A549 (cell line): Measurements from ENCODE around the gene CRACR2B. TPM values are rescaled to one million over a fixed set of nuclear protein-coding genes. Genes with fewer than 3 reads are reported as not detected.
A peak's percentile ranks its signal among the peaks of the same experiment; 100 is the strongest.

ENCODE experiments used
- ATAC-seq, 2 experiments: fragments of 200-7000 bp in 1 of 2; fragments of >200 bp in 1 of 2; cut with Nextera tagmentation in 1 of 2; cut with Tn5 transposase in 1 of 2; 3 replicates each; pipeline versions ENCODE4 v1.8.0 to v1.9.1; 2018 to 2020; ENCODE audit warnings: mild to moderate bottlenecking in 1 of 2, moderate library complexity in 1 of 2
- CTCF ChIA-PET: fragments of 300-600 bp; sonication (Branson Sonifier 250); formaldehyde crosslinking; extraction: SDS; loops from one replicate; lab custom pipeline; 2021; ENCODE audit warnings: antibody characterized with exemption, inconsistent platforms; lab: Yijun Ruan, JAX
- POLR2A ChIA-PET: fragments of 350-600 bp; formaldehyde crosslinking; extraction: SDS; loops from one replicate; lab custom pipeline; 2021; ENCODE audit warnings: antibody characterized with exemption, inconsistent platforms; lab: Yijun Ruan, JAX
- DNase-seq, 2 experiments: peaks; one replicate each; pipeline versions ENCODE4 v3.0.0 to v3.0.0-alpha.2; 2011 to 2016; ENCODE audit warnings: low read depth in 1 of 2, low spot score in 1 of 2
- FAIRE-seq: peaks from 2 replicates; lab custom pipeline; 2011; peaks lifted over from hg19 to GRCh38; lab: Jason Lieb, UNC
- H3K27ac ChIP-seq, 2 experiments: fragments of >200 bp; sonication (Bioruptor Twin); formaldehyde crosslinking; 3 replicates each; pipeline ENCODE4 v1.5.1; 2016 to 2017
- H3K4me1 ChIP-seq: fragments of >200 bp; sonication (Bioruptor Twin); formaldehyde crosslinking; 3 replicates; pipeline ENCODE4 v1.6.1; 2016
- H3K4me2 ChIP-seq: fragments of >200 bp; sonication (Bioruptor Twin); formaldehyde crosslinking; 3 replicates; pipeline ENCODE4 v1.6.1; 2016
- H3K4me3 ChIP-seq: fragments of >200 bp; sonication (Bioruptor Twin); formaldehyde crosslinking; 3 replicates; pipeline ENCODE4 v1.5.1; 2016
- H3K9me3 ChIP-seq: fragments of >200 bp; sonication (Bioruptor Twin); formaldehyde crosslinking; 3 replicates; pipeline ENCODE4 v1.6.1; 2016
- CBX2 ChIP-seq: fragments of 200-600 bp; sonication (generic); IDR thresholded peaks from 2 replicates; pipeline ENCODE4 v1.6.1; 2016; ENCODE audit warnings: low read depth, mild to moderate bottlenecking, borderline replicate concordance
- CHD2 ChIP-seq: fragments of 150-350 bp; IDR thresholded peaks from 2 replicates; pipeline ENCODE4 v1.6.1; 2014; ENCODE audit warnings: low read length; ENCODE audit not compliant: partially characterized antibody
- EHMT2 ChIP-seq: fragments of 200-600 bp; sonication (generic); IDR thresholded peaks from 2 replicates; pipeline ENCODE4 v1.6.1; 2016; ENCODE audit warnings: antibody characterized with exemption, low read depth, mild to moderate bottlenecking, moderate library complexity
- GATA3 ChIP-seq: IDR thresholded peaks from 2 replicates; pipeline ENCODE4 v1.6.1; 2012; ENCODE audit warnings: borderline replicate concordance
- HOXA7 ChIP-seq: fragments of 250-450 bp; sonication (Bioruptor Pico); IDR thresholded peaks from 2 replicates; pipeline ENCODE4 v1.5.0; 2020; ENCODE audit warnings: mild to moderate bottlenecking, moderate library complexity
- HOXB13 ChIP-seq: fragments of 250-450 bp; sonication (Bioruptor Pico); IDR thresholded peaks from 2 replicates; pipeline ENCODE4 v1.5.0; 2020; ENCODE audit warnings: low read depth, mild to moderate bottlenecking, moderate library complexity
- HOXB5 ChIP-seq: fragments of 250-450 bp; sonication (Bioruptor Pico); IDR thresholded peaks from 2 replicates; pipeline ENCODE4 v1.5.0; 2020; ENCODE audit warnings: mild to moderate bottlenecking, moderate library complexity
- KDM5A ChIP-seq: fragments of 200-600 bp; sonication (generic); IDR thresholded peaks from 2 replicates; pipeline ENCODE4 v1.6.1; 2016; ENCODE audit warnings: antibody characterized with exemption, mild to moderate bottlenecking
- MAZ ChIP-seq: fragments of 150-350 bp; IDR thresholded peaks from 2 replicates; pipeline ENCODE4 v1.6.1; 2014; ENCODE audit warnings: antibody characterized with exemption, low read depth, low read length, borderline replicate concordance
- NR3C1 ChIP-seq: fragments of >200 bp; sonication (Bioruptor Twin); formaldehyde crosslinking; IDR thresholded peaks from 3 replicates; pipeline ENCODE4 v1.6.1; 2017
- POLR2AphosphoS2 ChIP-seq: conservative IDR thresholded peaks from 2 replicates; pipeline ENCODE4 v1.6.1; 2012; ENCODE audit warnings: low read length, improper control_type of control experiment, inconsistent platforms
- RNF2 ChIP-seq: fragments of 200-600 bp; sonication (generic); IDR thresholded peaks from 2 replicates; pipeline ENCODE4 v1.6.1; 2016; ENCODE audit warnings: low read depth, mild to moderate bottlenecking, antibody characterized with exemption, moderate library complexity, borderline replicate concordance
- SREBF2 ChIP-seq: fragments of 450-650 bp; IDR thresholded peaks from 2 replicates; pipeline ENCODE4 v1.6.1; 2014; ENCODE audit warnings: mild to moderate bottlenecking, moderate library complexity
- ZFP36 ChIP-seq: fragments of 450-650 bp; IDR thresholded peaks from 2 replicates; pipeline ENCODE4 v1.6.1; 2014; ENCODE audit warnings: borderline replicate concordance; ENCODE audit not compliant: partially characterized antibody
- ZSCAN20 ChIP-seq: fragments of 250-450 bp; sonication (Bioruptor Pico); IDR thresholded peaks from 2 replicates; pipeline ENCODE4 v1.8.0; 2022; ENCODE audit warnings: mild to moderate bottlenecking, moderate library complexity
- WGBS: methylation state at CpG from one replicate; pipeline ENCODE4 v1.1.6; 2017; ENCODE audit errors: missing lambda C conversion rate; 5-methylcytosine and 5-hydroxymethylcytosine counted together
- polyA plus RNA-seq, 4 experiments: library from polyadenylated mRNA; depleted of rRNA in 3 of 4; stranded (reverse); fragments of >200 nt; fragmentation: RNase III in 1 of 4; extraction: RNeasy Plus Mini Kit Qiagen cat#74134 plus additional on column Dnase treatment in 1 of 4; gene quantifications; 2 replicates in 3 of 4; 3 replicates in 1 of 4; pipeline ENCODE4 v1.2.3, GENCODE V29; 2011 to 2017
- TF ChIP-seq, protein P1 (sequence below): IDR thresholded peaks from 2 replicates; pipeline ENCODE4 v1.6.1; 2012
- TF ChIP-seq, protein P2 (sequence below): fragments of 250-450 bp; sonication (Bioruptor Pico); IDR thresholded peaks from 2 replicates; pipeline ENCODE4 v1.5.0; 2020; ENCODE audit warnings: low read depth, mild to moderate bottlenecking, moderate library complexity
- TF ChIP-seq, protein P3 (sequence below): fragments of 200-600 bp; sonication (generic); IDR thresholded peaks from 2 replicates; pipeline ENCODE4 v1.6.1; 2016; ENCODE audit warnings: antibody characterized with exemption, mild to moderate bottlenecking, moderate library complexity

Gene CRACR2B
- polyA plus RNA-seq, 2 of the 4 experiments (the other 2 are of a cell fraction): 1.2 to 3.0 TPM

DNA sequence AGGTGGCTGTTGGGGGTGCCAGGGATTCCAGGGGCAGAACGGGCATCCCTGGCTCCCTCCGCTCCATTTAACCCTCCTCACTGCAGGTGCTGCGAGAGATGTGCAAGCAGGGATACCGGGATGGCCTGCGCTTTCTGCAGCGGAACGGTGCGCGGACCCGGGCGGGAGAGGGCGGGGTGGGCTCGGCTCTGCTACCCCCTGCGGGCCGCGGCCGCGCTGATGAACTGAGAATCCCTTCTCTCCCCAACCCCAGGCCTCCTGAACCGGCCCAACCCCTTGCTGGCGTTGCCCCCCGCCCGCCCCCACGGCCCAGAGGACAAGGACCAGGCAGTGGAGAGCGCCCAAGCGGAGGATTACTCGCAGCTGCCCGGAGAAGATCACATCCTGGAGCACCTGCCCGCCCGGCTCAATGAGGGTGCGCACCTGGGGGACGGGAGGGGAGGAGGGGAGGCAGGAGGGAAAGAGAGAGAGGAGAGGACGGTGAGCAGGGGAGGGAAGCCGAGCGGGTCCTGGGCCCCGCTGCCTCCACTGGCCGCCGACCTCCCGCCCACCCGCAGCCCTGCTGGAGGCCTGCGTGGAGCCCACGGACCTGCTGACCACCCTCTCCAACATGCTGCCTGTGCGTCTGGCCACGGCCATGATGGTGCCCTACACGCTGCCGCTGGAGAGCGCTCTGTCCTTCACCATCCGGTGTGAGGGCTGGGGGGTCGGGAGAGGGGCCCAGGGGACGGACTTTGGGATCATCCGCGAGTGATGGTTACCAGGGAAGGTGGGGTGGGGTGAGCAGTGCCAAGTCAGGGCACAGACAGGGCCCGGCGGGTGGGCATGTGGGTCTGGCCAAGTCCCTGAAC, 4.1 kb upstream of the CRACR2B start:
- POLR2A ChIA-PET: interaction anchor here (1.6 kb wide), 1 partner anchor 11 kb away, joined by 4 read pairs; no protein-coding TSS in a partner anchor
- H3K9me3 ChIP-seq: no peaks in the 10 kb centered on the region
- TF ChIP-seq CHD2: no peak
- no peak for TF ChIP-seq NR3C1
- TF ChIP-seq, protein P1, sequence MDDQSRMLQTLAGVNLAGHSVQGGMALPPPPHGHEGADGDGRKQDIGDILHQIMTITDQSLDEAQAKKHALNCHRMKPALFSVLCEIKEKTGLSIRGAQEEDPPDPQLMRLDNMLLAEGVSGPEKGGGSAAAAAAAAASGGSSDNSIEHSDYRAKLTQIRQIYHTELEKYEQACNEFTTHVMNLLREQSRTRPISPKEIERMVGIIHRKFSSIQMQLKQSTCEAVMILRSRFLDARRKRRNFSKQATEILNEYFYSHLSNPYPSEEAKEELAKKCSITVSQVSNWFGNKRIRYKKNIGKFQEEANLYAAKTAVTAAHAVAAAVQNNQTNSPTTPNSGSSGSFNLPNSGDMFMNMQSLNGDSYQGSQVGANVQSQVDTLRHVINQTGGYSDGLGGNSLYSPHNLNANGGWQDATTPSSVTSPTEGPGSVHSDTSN: peak; percentile 53; the same call in 1 of the 2 replicates
- CTCF ChIA-PET: interaction anchor here (0.7 to 1.8 kb wide), 3 partner anchors 9 to 20 kb away, joined by 3 to 4 read pairs (median 4); partner anchors contain the start of gene CD151
- ATAC-seq (no peak), FAIRE-seq (no peak), DNase-seq (no peak)
- no peak overlapping the region for H3K4me2 ChIP-seq
- 94% methylated on average over 26 of the region's 53 CpGs for WGBS
- H3K4me3 ChIP-seq: no peak overlapping the region
- peaks cover 61% of the 10 kb centered on the region for H3K4me1 ChIP-seq
- no peak overlapping the region for H3K27ac ChIP-seq

DNA sequence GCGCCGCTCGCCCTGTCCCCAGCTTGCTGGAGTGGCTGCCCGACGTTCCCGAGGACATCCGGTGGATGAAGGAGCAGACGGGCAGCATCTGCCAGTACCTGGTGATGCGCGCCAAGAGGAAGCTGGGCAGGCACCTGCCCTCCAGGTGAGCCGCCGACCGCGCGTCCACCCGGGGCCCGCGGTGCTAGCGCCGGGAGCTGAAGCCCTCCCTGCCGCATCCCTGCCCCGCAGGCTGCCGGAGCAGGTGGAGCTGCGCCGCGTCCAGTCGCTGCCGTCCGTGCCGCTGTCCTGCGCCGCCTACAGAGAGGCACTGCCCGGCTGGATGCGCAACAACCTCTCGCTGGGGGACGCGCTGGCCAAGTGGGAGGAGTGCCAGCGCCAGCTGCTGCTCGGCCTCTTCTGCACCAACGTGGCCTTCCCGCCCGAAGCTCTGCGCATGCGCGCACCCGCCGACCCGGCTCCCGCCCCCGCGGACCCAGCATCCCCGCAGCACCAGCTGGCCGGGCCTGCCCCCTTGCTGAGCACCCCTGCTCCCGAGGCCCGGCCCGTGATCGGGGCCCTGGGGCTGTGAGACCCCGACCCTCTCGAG, 3.3 kb upstream of the CRACR2B start:
- WGBS: 95% methylated on average over 43 of the region's 59 CpGs
- Histone ChIP-seq H3K9me3 (no peaks in the 10 kb centered on the region), H3K27ac (no peak overlapping the region), H3K4me2 (no peak overlapping the region), H3K4me3 (no peak overlapping the region), H3K4me1 (peaks cover 57% of the 10 kb centered on the region)
- POLR2A ChIA-PET: interaction anchor here (1.6 kb wide), 1 partner anchor 10 kb away, joined by 4 read pairs; no protein-coding TSS in a partner anchor
- CTCF ChIA-PET: interaction anchor here (0.7 to 1.5 kb wide), 3 partner anchors 10 to 19 kb away, joined by 3 to 6 read pairs (median 4); no protein-coding TSS in a partner anchor
- no peak for ATAC-seq
- TF ChIP-seq EHMT2 (no peak), GATA3 (no peak), ZSCAN20 (no peak), CBX2 (no peak), HOXB13 (CRISPR knock-in tag) (no peak), KDM5A (no peak), ZFP36 (no peak), HOXA7 (CRISPR knock-in tag) (no peak), MAZ (no peak), SREBF2 (no peak), HOXB5 (CRISPR knock-in tag) (no peak), RNF2 (no peak)
- TF ChIP-seq, protein P2, sequence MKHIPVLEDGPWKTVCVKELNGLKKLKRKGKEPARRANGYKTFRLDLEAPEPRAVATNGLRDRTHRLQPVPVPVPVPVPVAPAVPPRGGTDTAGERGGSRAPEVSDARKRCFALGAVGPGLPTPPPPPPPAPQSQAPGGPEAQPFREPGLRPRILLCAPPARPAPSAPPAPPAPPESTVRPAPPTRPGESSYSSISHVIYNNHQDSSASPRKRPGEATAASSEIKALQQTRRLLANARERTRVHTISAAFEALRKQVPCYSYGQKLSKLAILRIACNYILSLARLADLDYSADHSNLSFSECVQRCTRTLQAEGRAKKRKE (CRISPR knock-in tag): no peak
- no peak for FAIRE-seq
- no peak for DNase-seq

DNA sequence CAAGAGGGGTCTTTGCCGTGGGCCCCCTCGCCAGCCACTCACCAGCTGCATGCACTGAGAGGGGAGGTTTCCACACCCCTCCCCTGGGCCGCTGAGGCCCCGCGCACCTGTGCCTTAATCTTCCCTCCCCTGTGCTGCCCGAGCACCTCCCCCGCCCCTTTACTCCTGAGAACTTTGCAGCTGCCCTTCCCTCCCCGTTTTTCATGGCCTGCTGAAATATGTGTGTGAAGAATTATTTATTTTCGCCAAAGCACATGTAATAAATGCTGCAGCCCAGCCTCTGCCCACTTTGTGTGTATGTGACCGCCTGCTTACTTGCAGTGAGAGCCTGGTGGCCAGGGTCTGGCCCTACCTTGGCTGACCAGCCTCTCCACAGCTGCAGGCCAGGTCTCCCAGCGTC, 2.8 kb upstream of the CRACR2B start:
- CTCF ChIA-PET: interaction anchor here (0.7 to 1.5 kb wide), 3 partner anchors 9 to 19 kb away, joined by 3 to 6 read pairs (median 4); no protein-coding TSS in a partner anchor
- FAIRE-seq: no peak
- peak overlapping the region; percentile 87 for H3K4me2 ChIP-seq
- peaks cover 59% of the 10 kb centered on the region for H3K4me1 ChIP-seq
- no peak for DNase-seq
- WGBS: 72% methylated on average over 11 of the region's 11 CpGs
- no peak for ATAC-seq
- POLR2A ChIA-PET: interaction anchor here (1.6 kb wide), 1 partner anchor 10 kb away, joined by 4 read pairs; no protein-coding TSS in a partner anchor
- H3K4me3 ChIP-seq: no peak overlapping the region
- H3K9me3 ChIP-seq: no peaks in the 10 kb centered on the region
- TF ChIP-seq, protein P3, sequence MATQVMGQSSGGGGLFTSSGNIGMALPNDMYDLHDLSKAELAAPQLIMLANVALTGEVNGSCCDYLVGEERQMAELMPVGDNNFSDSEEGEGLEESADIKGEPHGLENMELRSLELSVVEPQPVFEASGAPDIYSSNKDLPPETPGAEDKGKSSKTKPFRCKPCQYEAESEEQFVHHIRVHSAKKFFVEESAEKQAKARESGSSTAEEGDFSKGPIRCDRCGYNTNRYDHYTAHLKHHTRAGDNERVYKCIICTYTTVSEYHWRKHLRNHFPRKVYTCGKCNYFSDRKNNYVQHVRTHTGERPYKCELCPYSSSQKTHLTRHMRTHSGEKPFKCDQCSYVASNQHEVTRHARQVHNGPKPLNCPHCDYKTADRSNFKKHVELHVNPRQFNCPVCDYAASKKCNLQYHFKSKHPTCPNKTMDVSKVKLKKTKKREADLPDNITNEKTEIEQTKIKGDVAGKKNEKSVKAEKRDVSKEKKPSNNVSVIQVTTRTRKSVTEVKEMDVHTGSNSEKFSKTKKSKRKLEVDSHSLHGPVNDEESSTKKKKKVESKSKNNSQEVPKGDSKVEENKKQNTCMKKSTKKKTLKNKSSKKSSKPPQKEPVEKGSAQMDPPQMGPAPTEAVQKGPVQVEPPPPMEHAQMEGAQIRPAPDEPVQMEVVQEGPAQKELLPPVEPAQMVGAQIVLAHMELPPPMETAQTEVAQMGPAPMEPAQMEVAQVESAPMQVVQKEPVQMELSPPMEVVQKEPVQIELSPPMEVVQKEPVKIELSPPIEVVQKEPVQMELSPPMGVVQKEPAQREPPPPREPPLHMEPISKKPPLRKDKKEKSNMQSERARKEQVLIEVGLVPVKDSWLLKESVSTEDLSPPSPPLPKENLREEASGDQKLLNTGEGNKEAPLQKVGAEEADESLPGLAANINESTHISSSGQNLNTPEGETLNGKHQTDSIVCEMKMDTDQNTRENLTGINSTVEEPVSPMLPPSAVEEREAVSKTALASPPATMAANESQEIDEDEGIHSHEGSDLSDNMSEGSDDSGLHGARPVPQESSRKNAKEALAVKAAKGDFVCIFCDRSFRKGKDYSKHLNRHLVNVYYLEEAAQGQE: no peak
- TF ChIP-seq, protein P1: peak; percentile 60
- TF ChIP-seq POLR2AphosphoS2: peak; percentile 55
- TF ChIP-seq, all 56 proteins: peak for 2
- peak overlapping the region in 1 of 2 experiments; percentile 88; a peak in 2 of 6 replicates for H3K27ac ChIP-seq
